Colonic mucosa (tissue), 4 donors: ENCODE data around the gene TBXA2R. TPM values are rescaled to one million over a fixed set of nuclear protein-coding genes. Genes with fewer than 3 reads are reported as not detected.
"Not testable (repeated sequence)": the region's sequence is repeated elsewhere in the genome, so short reads cannot be mapped to it uniquely, and the experiment has no call there.

Source experiments
- DNase-seq: peaks from one replicate; pipeline ENCODE4 v3.0.0-alpha.2; 2020
- H3K27ac ChIP-seq: fragments of 200-600 bp; one replicate; pipeline ENCODE4 v1.8.0; 2021
- H3K27me3 ChIP-seq: fragments of 200-600 bp; one replicate; pipeline ENCODE4 v1.8.0; 2021
- H3K36me3 ChIP-seq: fragments of 200-600 bp; one replicate; pipeline ENCODE4 v1.8.0; 2021
- H3K4me1 ChIP-seq: fragments of 200-600 bp; one replicate; pipeline ENCODE4 v1.8.0; 2021; ENCODE audit warnings: mild to moderate bottlenecking
- H3K4me3 ChIP-seq: fragments of 200-600 bp; one replicate; pipeline ENCODE4 v1.8.0; 2021
- H3K9ac ChIP-seq, 2 donors: one replicate each; pipeline ENCODE4 v1.7.0; 2013; ENCODE audit warnings: control low read depth in 2 of 2, low read depth in 2 of 2, low read length in 2 of 2
- H3K9me3 ChIP-seq: fragments of 200-600 bp; one replicate; pipeline ENCODE4 v1.8.0; 2021
- intact Hi-C: fragments of 100-400 bp; cut with DNase I; formaldehyde crosslinking; loops from one replicate; pipeline ENCODE4 v1.14.1; 2022
- total RNA-seq, 2 donors: library from RNA; stranded (reverse); fragmentation: NEBNext Ultra II Directional in 1 of 2; extraction: Animal tissue kit (Norgen Biotek cat#: 25700) in 1 of 2; gene quantifications; one replicate each; pipeline ENCODE4 v1.2.1, GENCODE V29; 2021
- TF ChIP-seq, protein P1 (sequence below): fragments of 200-600 bp; IDR thresholded peaks from one replicate; pipeline ENCODE4 v1.8.0; 2022; ENCODE audit warnings: antibody characterized with exemption, mild to moderate bottlenecking
- donor health status: healthy.
- donor health status: DM: no; HTN: no; CAD: no.
- donor health status: DM: no; HTN: no; CAD: no.

Gene TBXA2R
- total RNA-seq, 2 donors from 2014 or later = 1.5 to 1.7 TPM

DNA sequence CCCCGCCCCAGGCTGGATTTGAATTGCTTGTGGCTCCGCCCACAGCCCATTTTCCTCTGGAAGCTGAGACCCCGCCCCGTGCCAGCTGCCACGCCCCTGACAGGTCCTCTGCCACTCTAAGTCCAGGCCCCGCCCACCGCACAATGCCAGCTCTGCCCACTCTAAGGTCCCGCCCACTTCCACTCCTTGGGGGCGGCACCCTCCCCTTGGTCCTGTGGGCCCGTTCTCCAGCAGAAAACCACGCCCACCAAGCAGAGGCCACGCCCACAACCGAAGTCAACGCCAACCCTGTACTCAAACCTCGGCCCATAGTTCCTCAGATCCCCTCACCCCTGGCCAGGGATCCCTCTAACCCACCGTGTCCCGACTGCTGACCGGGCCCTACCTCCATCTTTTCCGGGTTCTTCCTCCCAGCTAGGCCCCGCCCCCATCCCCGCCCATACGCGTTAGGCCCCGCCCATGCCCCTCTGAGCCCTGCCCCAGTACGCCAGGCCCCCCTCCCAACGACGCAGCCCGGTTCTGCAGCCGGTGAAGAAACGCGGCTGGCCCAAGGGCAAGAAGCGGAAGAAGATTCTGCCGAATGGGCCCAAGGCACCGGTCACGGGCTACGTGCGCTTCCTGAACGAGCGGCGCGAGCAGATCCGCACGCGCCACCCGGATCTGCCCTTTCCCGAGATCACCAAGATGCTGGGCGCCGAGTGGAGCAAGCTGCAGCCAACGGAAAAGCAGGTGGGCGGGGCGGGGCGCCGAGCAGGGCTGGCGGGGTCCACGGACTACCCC is 32.6 kb downstream of the TBXA2R start:
- no peaks in the 10 kb centered on the region for H3K9me3 ChIP-seq
- H3K27me3 ChIP-seq = no peaks in the 10 kb centered on the region
- H3K9ac ChIP-seq = peak overlapping the region in 1 of 2 donors; percentile 81
- TF ChIP-seq, protein P1, sequence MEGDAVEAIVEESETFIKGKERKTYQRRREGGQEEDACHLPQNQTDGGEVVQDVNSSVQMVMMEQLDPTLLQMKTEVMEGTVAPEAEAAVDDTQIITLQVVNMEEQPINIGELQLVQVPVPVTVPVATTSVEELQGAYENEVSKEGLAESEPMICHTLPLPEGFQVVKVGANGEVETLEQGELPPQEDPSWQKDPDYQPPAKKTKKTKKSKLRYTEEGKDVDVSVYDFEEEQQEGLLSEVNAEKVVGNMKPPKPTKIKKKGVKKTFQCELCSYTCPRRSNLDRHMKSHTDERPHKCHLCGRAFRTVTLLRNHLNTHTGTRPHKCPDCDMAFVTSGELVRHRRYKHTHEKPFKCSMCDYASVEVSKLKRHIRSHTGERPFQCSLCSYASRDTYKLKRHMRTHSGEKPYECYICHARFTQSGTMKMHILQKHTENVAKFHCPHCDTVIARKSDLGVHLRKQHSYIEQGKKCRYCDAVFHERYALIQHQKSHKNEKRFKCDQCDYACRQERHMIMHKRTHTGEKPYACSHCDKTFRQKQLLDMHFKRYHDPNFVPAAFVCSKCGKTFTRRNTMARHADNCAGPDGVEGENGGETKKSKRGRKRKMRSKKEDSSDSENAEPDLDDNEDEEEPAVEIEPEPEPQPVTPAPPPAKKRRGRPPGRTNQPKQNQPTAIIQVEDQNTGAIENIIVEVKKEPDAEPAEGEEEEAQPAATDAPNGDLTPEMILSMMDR = no peak
- intact Hi-C loops = no loop called here
- no peaks in the 10 kb centered on the region for H3K36me3 ChIP-seq
- H3K4me1 ChIP-seq = peaks cover 10% of the 10 kb centered on the region
- DNase-seq = peak; percentile 95
- no peak overlapping the region for H3K27ac ChIP-seq
- peak overlapping the region; percentile 96 for H3K4me3 ChIP-seq

DNA sequence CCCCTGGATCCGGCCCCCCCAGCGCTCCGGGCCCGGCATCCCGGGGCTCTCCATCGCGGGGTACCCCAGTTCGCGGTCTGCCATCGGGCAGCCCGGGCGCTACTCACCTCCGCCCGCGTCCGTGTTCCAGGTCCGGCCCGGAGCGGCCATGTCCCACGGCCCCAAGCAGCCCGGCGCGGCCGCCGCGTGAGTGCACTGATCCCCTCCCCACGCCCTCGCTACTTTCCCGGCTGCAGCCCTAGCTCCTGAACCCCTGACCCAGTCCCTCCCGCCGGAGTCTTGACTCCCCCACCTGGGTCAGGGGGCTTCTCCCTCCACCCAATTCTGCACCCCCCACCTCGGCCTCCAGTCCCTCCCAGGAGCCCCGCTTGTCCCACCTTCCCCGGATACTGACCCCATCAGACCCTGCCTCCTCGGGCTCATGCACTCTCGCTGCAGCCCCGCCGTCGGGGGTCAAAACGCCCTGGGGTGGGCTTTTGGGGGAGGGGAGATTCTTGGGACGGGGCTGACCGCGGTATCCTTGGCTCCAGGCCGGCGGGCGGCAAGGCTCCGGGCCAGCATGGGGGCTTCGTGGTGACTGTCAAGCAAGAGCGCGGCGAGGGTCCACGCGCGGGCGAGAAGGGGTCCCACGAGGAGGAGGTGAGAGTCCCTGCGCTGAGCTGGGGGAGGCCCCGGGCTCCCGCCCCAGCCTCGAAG is 33.4 kb downstream of the TBXA2R start:
- intact Hi-C loops = no loop called here
- TF ChIP-seq, protein P1 = no peak
- Histone ChIP-seq H3K27ac (peak overlapping the region; percentile 85), H3K9ac (peak overlapping the region; percentile 81), H3K4me3 (peak overlapping the region; percentile 96), H3K27me3 (no peaks in the 10 kb centered on the region), H3K36me3 (no peaks in the 10 kb centered on the region), H3K4me1 (peaks cover 10% of the 10 kb centered on the region), H3K9me3 (no peaks in the 10 kb centered on the region)
- peak; percentile 41 for DNase-seq

DNA sequence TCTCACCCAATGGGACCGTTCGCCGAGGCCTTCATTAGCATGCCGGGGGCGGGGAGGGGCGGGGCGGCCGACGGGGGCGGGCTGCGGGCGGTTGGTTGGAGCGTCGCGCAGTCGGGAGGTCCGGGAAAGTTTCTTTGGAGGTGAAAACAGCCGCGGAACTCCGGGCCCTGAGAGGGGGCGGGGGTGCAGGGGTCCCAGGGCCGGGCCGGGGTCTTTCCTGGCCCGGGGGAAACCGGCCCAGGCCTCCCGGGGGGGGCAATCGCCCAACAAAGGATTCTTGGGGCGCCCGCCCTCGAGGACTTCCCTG is 33.9 kb downstream of the TBXA2R start, which contains the start of gene HMG20B:
TSS of gene HMG20B (plus strand) at position 90 of the 307 bp plus-strand sequence. CDS start 366 bp downstream, outside the sequence.
- intact Hi-C loops = no loop called here
- DNase-seq = no peak
- Histone ChIP-seq H3K4me1 (peaks cover 10% of the 10 kb centered on the region), H3K4me3 (peak within 1 kb of the TSS; percentile 96), H3K9ac (peak within 1 kb of the TSS; percentile 81), H3K27me3 (no peaks in the 10 kb centered on the region), H3K27ac (peak within 1 kb of the TSS; percentile 85), H3K36me3 (no peaks in the 10 kb centered on the region), H3K9me3 (no peaks in the 10 kb centered on the region)
- TF ChIP-seq, protein P1 = no peak

GRCh38 chr19:3572132-3572854 is 34.4 kb downstream of the TBXA2R start:
- Histone ChIP-seq H3K27me3 (no peaks in the 10 kb centered on the region), H3K4me3 (peak overlapping the region; percentile 96), H3K9ac (peak overlapping the region; percentile 12 to 58), H3K27ac (peak overlapping the region; percentile 28), H3K9me3 (no peaks in the 10 kb centered on the region), H3K36me3 (no peaks in the 10 kb centered on the region), H3K4me1 (peaks cover 10% of the 10 kb centered on the region)
- TF ChIP-seq, protein P1 = no peak
- DNase-seq = peak; percentile 100
- intact Hi-C loops = no loop called here

GRCh38 chr19:3570606-3571011 is 36.1 kb downstream of the TBXA2R start:
- no peak overlapping the region for H3K27ac ChIP-seq

GRCh38 chr19:3570042-3570441 is 36.6 kb downstream of the TBXA2R start:
- intact Hi-C loops, DNase-seq, H3K4me3 ChIP-seq, H3K27me3 ChIP-seq, H3K4me1 ChIP-seq, H3K9me3 ChIP-seq, H3K9ac ChIP-seq, H3K36me3 ChIP-seq, H3K27ac ChIP-seq: not testable (repeated sequence)

More at GRCh38 chr19:3570606-3571011, 36.1 kb downstream of the TBXA2R start:
- intact Hi-C loops = no loop called here
- TF ChIP-seq, protein P1 = no peak
- H3K9me3 ChIP-seq = no peaks in the 10 kb centered on the region
- H3K27me3 ChIP-seq = no peaks in the 10 kb centered on the region
- no peaks in the 10 kb centered on the region for H3K4me1 ChIP-seq
- no peak overlapping the region for H3K9ac ChIP-seq
- no peak for DNase-seq
- no peak overlapping the region for H3K4me3 ChIP-seq
- H3K36me3 ChIP-seq = no peaks in the 10 kb centered on the region
